Fibroblast of pulmonary artery (primary cell): ENCODE data around the gene PTCD2.
A peak's percentile ranks its signal among the peaks of the same experiment; 100 is the strongest.

Experiments
- DNase-seq: peaks from one replicate; pipeline ENCODE4 v3.0.0-alpha.2; 2010; ENCODE audit warnings: low read depth
- H3K4me3 ChIP-seq: replicated peaks from 2 replicates; pipeline ENCODE4 v1.5.1; 2011; ENCODE audit warnings: low read depth, mild to moderate bottlenecking, control low read depth, low read length, moderate library complexity
- CTCF ChIP-seq: IDR thresholded peaks from 2 replicates; pipeline ENCODE4 v1.5.1; 2011; ENCODE audit warnings: mild to moderate bottlenecking, control low read depth, low read length, inconsistent platforms; ENCODE audit errors: missing control alignments

Gene PTCD2

GRCh38 chr5:72338689-72339209 lies 18.6 kb downstream of the PTCD2 start:
- no peak for TF ChIP-seq CTCF
- no peak for DNase-seq
- H3K4me3 ChIP-seq = no peak overlapping the region

GRCh38 chr5:72346398-72346797 lies 26.2 kb downstream of the PTCD2 start:
- DNase-seq = no peak
- TF ChIP-seq CTCF = no peak
- no peak overlapping the region for H3K4me3 ChIP-seq

GRCh38 chr5:72347801-72348308 lies 27.7 kb downstream of the PTCD2 start:
- no peak overlapping the region for H3K4me3 ChIP-seq
- DNase-seq = peak; percentile 98
- TF ChIP-seq CTCF = no peak

- DNase-seq = no peak
- no peak for TF ChIP-seq CTCF
- no peak overlapping the region for H3K4me3 ChIP-seq
These were observed 31.2 kb downstream of the PTCD2 start for GRCh38 chr5:72351376-72351775.

- H3K4me3 ChIP-seq = no peak overlapping the region
- DNase-seq = no peak
- TF ChIP-seq CTCF = no peak
These were observed 32.4 kb downstream of the PTCD2 start for GRCh38 chr5:72352616-72353015.

- H3K4me3 ChIP-seq = no peak overlapping the region
- no peak for TF ChIP-seq CTCF
- peak; percentile 42 for DNase-seq
These were observed 32.9 kb downstream of the PTCD2 start for GRCh38 chr5:72353046-72353445.

- DNase-seq = peak; percentile 64
- no peak overlapping the region for H3K4me3 ChIP-seq
- TF ChIP-seq CTCF = peak; percentile 61
These were observed 35.6 kb downstream of the PTCD2 start for GRCh38 chr5:72355706-72356299.
